ENCODE results near the gene ANGEL1.

DNA sequence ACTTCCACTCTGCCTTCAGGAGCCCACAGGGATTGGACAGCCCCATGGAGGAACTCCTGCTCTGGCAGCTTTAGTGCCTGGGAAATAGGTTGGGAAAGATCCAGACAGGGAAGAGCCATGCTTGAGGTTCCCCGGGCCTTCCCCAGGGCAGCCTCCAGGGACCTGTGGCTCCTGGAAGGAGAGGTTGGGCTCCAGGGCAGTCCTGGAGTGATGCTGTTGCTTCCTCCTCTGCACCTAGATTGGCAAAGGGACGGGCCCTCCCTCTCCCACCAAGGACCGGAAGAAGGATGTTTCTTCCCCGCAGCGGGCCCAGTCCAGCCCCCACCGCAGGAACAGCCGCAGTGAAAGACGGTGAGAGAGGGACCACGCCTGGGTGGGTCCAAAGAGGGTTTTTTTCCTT lies 35.0 kb downstream of the ANGEL1 start:
- no peak for TF ChIP-seq EZH2 (IDR thresholded peaks at IDR 0.05; ENCODE audit: low read depth, low read length, severe bottlenecking)
- TF ChIP-seq, protein P1, sequence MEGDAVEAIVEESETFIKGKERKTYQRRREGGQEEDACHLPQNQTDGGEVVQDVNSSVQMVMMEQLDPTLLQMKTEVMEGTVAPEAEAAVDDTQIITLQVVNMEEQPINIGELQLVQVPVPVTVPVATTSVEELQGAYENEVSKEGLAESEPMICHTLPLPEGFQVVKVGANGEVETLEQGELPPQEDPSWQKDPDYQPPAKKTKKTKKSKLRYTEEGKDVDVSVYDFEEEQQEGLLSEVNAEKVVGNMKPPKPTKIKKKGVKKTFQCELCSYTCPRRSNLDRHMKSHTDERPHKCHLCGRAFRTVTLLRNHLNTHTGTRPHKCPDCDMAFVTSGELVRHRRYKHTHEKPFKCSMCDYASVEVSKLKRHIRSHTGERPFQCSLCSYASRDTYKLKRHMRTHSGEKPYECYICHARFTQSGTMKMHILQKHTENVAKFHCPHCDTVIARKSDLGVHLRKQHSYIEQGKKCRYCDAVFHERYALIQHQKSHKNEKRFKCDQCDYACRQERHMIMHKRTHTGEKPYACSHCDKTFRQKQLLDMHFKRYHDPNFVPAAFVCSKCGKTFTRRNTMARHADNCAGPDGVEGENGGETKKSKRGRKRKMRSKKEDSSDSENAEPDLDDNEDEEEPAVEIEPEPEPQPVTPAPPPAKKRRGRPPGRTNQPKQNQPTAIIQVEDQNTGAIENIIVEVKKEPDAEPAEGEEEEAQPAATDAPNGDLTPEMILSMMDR (IDR thresholded peaks at IDR 0.05; ENCODE audit: control extremely low read depth in 1 of 3, insufficient read depth in 1 of 3, low read depth in 1 of 3, low read length in 3 of 3): no peak

Data from H1 (cell line).